ENCODE data around the gene HSPB2.
A peak's percentile ranks its signal among the peaks of the same experiment; 100 is the strongest.
"Not testable (repeated sequence)": the region's sequence is repeated elsewhere in the genome, so short reads cannot be mapped to it uniquely, and the experiment has no call there.

HSPB2 gene

DNA sequence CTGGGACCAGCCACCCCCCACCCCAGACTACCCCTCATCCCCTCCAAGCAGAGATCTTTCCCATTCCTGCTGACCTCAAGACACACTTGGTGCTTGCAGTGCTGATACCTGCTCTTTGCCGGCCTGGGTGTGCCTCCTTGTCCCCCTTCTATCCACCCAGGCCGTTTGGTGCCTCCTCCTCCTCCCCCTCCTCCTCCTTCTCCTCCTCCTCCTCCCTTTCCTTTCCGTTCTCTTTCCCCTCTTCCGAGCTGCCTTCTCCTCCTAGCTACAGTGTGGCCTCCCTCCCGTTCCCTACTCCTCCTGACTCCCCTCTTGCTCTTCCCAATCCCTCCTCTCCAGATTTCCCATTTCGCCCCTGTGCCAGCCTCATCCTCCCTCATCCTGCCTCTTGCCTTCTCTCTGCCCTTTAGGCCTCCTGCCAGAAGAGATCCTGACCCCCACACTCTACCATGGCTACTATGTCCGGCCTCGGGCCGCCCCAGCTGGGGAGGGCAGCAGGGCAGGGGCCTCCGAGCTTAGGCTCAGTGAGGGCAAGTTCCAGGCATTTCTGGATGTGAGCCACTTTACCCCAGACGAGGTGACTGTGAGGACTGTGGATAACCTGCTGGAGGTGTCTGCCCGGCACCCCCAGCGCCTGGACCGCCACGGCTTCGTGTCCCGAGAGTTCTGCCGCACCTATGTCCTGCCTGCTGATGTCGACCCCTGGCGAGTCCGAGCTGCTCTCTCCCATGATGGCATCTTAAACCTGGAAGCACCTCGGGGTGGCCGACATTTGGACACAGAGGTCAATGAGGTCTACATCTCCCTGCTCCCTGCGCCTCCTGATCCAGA lies 712 bp downstream of the HSPB2 start:
- peak in 24 of 56 donors; percentile 12 to 78 (median 52) for DNase-seq

GRCh38 chr11:111913997-111914396 lies 1.5 kb downstream of the HSPB2 start:
- peak in 53 of 56 donors; percentile 24 to 89 (median 74) for DNase-seq

GRCh38 chr11:111916768-111917167 lies 4.2 kb downstream of the HSPB2 start:
- no peak for DNase-seq

DNA sequence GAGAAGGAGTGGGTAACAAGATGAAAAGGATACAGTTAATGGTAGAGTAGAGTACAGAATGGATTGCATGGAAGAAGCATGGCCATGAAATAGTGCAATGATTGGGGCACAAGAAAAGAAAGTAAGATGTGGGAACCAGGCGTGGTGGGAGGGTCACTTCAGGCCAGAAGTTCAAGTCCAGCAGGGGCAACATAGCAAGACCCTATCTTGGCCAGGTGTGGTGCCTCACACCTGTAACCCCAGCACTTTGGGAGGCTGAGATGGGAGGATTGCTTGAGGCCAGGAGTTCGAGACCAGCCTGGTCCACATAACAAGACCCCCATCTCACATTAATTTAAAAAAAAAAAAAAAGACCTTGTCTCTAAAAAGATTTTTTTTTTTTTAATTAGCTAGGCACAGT lies 4.8 kb downstream of the HSPB2 start:
- DNase-seq, result no peak

GRCh38 chr11:111917788-111918187 lies 5.3 kb downstream of the HSPB2 start:
- DNase-seq, result no peak

- DNase-seq, result peak in 2 of 56 donors; percentile 16 to 23
These were observed 6.1 kb downstream of the HSPB2 start, which contains the start of gene C11orf52 for GRCh38 chr11:111918390-111919256. Gene C11orf52, plus strand, starts transcription at chr11:111918913. Its CDS starts 60 bp downstream, at chr11:111918973.

GRCh38 chr11:111920908-111921307 lies 8.4 kb downstream of the HSPB2 start:
- DNase-seq, result no peak

DNA sequence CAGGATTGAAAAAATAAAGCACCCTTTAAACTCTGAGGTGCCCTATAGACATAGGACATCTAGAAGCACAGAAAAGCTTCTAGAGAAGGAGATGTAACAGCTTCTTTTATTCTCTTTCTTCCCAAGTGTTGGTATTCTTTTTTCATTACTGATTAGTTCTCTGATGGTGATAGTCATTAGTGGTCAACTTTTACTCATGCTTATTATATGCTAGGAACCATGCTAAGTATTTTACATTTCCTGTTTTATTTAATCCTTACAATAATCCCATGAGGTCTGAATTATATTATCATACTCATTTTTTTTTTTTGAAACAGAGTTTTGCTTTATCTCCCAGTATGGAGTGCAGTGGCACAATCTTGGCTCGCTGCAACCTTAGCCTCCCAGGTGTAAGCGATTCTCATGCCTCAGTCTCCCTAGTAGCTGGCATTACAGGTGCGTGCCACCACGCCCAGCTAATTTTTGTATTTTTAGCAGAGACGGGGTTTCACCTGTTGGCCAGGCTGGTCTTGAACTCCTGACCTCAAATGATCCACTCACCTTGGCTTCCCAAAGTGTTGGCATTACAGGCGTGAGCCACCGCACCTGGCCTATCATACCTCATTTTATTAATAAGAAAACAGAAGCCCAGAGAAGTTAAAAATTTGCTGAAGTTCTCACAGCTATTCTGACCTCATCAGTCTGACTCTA lies 9.2 kb downstream of the HSPB2 start:
- no peak for DNase-seq

GRCh38 chr11:111922803-111923202 lies 10.3 kb downstream of the HSPB2 start:
- DNase-seq, result no peak

DNA sequence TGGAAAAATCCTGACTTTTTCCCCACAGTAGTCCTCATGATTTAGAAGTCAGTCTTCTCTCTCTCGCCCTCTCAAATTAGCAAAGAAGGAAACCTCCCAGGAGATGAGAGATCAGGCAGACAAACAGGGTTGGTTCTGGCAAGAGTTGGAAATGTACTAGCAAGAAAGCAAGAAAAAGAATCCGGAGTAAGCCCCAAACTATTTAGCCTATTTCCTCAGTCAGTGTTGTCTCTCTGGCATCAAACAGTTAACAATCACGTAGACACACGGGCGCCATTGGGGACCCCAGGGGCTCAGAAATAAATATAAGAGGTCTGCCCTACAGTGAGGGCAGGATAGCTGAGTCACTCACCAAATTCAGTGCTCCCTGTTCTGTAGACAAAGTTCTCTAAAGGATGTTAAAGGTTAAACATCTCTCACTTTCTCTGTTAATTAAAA lies 10.8 kb downstream of the HSPB2 start:
- DNase-seq, result no peak

DNA sequence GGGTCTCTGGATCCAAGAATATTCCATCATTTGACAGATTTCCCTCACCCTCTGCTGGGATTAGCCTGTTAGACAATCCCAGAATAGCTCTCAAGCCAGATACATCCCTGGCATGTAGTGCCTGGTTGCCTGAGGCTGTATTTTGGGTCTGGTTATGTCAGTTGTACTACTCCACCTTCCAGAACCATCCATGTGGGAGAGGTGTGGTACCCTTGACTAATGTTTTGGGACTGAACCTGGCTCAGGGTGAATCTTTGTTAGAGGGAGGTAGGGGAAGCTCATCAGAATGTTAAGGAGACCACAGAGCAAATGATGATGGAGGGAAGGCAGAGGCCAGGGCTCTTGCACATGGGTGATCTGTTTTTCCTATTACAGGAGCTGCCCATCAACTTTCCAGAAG lies 11.4 kb downstream of the HSPB2 start:
- DNase-seq, result no peak

DNA sequence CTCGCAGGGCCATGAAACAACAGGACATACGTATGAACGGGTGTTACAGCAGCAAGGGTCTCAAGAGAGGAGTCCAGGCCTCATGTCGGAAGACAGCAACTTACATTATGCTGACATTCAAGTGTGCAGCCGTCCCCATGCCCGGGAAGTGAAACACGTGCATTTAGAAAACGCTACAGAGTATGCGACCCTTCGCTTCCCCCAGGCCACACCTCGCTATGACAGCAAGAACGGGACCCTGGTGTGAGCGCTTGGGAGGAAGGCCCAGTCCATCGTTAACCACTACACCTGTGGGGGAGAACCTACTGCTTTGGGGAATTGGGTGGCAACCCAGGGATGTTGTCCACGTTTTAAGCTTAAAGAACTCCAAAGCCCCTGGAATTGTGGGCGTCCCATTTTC lies 13.4 kb downstream of the HSPB2 start:
- DNase-seq, result no peak

DNA sequence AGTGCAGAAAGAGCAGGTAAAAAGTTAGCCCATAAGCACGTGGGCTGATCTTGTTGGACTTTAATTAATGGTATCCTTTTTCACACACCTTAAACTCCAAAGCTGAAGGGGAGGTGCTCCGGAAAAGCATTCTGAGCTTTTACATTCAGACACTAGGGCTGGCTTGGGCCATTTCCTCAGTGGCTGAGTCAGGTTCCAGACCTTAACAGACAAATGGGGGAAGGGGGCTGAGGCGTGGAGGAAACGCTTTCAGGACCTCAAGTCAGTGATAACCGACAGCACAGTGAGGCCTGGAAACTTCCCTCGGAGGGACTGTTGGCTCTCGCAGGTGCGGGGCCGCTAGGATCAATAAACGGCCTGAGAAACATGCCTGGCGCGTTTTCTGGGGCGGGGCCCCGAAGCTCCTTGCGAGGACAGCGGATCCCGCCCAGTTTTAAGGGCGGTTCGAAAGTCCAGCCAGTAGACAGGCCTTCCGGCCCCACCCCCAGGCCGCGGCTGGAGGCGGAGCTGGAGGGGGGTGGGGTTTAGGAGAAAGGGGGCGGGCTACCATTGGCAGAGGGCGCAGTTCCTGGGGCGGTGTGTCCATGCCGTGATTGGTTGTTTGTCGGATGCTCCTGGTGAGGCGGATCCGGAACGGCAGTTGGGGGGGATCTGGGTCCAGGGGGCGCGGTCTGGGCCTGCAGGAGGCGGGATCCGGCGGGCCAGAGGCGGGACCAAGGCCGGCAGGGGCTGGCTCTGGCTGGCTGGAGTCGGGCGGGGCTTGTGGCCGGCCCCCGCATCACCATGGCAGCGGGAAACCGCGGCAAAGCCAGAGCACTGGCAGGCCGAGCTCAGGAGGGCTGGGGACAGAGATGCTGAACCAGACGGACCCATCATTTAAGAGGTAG lies 14.2 kb downstream of the HSPB2 start:
- peak; percentile 83 to 100 (median 98) for DNase-seq

DNA sequence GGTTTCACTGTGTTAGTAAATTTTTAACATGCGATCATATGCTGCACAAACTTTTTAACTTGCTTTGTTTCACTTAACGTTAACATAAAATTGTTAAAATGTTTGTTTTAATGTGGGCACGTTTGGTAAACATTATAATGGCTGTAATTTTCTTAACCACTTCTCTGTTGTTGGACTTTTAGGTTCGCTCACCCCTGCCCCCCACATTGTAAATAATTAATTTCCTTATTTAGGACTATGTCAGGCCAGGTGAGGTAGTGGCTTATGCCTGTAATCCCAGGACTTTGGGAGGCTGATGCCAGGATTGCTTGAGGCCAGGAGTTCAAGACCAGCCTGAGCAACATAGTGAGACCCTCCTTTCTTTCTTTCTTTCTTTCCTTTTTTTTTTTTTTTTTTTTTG lies 17.9 kb downstream of the HSPB2 start:
- no peak for DNase-seq

GRCh38 chr11:111932611-111932950 lies 20.0 kb downstream of the HSPB2 start:
- no peak for DNase-seq

GRCh38 chr11:111933176-111933575 lies 20.6 kb downstream of the HSPB2 start:
- not testable (repeated sequence) for DNase-seq

- DNase-seq, result no peak
These were observed 21.3 kb downstream of the HSPB2 start for GRCh38 chr11:111933872-111934271.

GRCh38 chr11:111934306-111934705 lies 21.8 kb downstream of the HSPB2 start:
- DNase-seq, result no peak

DNA sequence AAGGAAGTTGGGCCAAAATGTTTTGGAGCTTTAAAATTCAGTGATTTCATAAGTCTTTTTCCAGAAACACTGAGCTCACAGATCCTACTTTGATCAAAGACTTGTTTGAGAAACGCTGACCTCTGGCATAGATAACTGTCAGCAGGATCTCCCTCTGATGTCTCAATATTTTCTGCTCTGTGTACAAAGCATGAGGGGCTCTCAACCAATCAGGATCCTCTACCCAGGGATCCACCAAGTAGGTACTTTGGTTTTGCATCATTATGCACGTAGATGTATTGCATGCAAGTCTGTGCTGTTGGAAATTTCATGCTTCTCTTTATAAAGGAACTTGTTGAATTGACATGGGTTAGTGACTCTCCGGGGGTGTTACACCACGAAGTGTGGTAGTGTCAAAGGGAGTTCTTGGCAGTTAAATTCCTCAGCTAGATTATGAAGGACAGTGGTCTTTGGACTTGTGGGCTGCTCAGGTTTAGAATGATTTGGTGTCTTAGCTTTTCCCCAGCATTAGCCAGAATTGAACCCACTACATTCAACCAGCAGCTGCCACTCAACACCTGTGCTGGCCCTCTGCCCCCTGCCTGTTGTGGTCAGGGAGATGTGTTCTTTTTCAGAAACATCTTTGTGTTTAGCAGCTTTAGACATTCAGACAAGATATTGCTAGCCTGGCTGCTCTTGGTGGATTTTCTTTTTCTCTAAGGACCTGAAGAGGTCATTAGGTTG lies 22.9 kb downstream of the HSPB2 start:
- peak in 1 of 56 donors; percentile 10 for DNase-seq

- DNase-seq, result no peak
These were observed 23.6 kb downstream of the HSPB2 start for GRCh38 chr11:111936040-111936540.
